Mammary epithelial cell (primary cell): Measurements from ENCODE around the gene IGSF23.
"Not testable (repeated sequence)": the region's sequence is repeated elsewhere in the genome, so short reads cannot be mapped to it uniquely, and the experiment has no call there.

Source experiments
- EZH2 ChIP-seq: IDR thresholded peaks from 2 replicates; pipeline ENCODE4 v1.6.1; 2012; ENCODE audit warnings: low read length, inconsistent platforms, borderline replicate concordance
- TF ChIP-seq, protein P1 (sequence below), 2 donors: IDR thresholded peaks in 1 of 2; conservative IDR thresholded peaks in 1 of 2; 2 replicates each; pipeline ENCODE4 v1.5.1; 2011 to 2012; ENCODE audit warnings: inconsistent platforms in 2 of 2, low read length in 2 of 2, mild to moderate bottlenecking in 2 of 2, control low read depth in 1 of 2, low read depth in 1 of 2; ENCODE audit not compliant: insufficient read depth in 1 of 2; ENCODE audit errors: extremely low read depth in 1 of 2

DNA sequence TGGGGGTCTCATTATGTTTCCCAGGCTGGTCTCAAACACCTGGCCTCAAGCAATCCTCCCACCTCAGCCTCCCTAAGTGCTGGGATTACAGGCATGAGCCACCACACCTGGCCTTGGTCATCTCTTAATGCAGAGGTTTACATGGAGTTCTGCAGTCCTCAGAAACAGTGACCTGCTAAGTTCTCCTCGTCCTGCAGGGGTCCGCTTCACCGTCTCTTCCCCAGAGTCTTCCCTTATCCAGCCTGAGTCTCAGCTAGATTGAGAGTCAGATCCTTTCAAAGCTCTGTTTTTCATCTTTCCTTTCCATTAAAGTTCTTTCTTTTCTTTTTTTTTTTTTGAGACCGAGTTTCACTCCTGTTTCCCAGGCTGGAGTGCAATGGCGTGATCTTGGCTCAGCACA, 2.9 kb upstream of the IGSF23 start:
- TF ChIP-seq, protein P1, sequence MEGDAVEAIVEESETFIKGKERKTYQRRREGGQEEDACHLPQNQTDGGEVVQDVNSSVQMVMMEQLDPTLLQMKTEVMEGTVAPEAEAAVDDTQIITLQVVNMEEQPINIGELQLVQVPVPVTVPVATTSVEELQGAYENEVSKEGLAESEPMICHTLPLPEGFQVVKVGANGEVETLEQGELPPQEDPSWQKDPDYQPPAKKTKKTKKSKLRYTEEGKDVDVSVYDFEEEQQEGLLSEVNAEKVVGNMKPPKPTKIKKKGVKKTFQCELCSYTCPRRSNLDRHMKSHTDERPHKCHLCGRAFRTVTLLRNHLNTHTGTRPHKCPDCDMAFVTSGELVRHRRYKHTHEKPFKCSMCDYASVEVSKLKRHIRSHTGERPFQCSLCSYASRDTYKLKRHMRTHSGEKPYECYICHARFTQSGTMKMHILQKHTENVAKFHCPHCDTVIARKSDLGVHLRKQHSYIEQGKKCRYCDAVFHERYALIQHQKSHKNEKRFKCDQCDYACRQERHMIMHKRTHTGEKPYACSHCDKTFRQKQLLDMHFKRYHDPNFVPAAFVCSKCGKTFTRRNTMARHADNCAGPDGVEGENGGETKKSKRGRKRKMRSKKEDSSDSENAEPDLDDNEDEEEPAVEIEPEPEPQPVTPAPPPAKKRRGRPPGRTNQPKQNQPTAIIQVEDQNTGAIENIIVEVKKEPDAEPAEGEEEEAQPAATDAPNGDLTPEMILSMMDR (conservative IDR thresholded peaks at IDR 0.05 in 1 of 2, IDR thresholded peaks at IDR 0.05 in 1 of 2; ENCODE audit: extremely low read depth in 1 of 2, insufficient read depth in 1 of 2, low read depth in 1 of 2, low read length in 2 of 2): peak; percentile 26 to 46
- not testable (repeated sequence) for TF ChIP-seq EZH2
